Activated CD4-positive, CD25-positive, alpha-beta regulatory T cell treated with anti-CD3 and anti-CD28 coated beads, Interleukin-2, amount 50 U/mL, for 16 hours (primary cell): ENCODE results near the gene TRAF4.
A peak's percentile ranks its signal among the peaks of the same experiment; 100 is the strongest.
"Not testable (repeated sequence)": the region's sequence is repeated elsewhere in the genome, so short reads cannot be mapped to it uniquely, and the experiment has no call there.

ENCODE experiments used
- DNase-seq: peaks from one replicate; pipeline ENCODE4 v3.0.0-alpha.2; 2020; ENCODE audit warnings: low read depth, low spot score

The TRAF4 gene

DNA sequence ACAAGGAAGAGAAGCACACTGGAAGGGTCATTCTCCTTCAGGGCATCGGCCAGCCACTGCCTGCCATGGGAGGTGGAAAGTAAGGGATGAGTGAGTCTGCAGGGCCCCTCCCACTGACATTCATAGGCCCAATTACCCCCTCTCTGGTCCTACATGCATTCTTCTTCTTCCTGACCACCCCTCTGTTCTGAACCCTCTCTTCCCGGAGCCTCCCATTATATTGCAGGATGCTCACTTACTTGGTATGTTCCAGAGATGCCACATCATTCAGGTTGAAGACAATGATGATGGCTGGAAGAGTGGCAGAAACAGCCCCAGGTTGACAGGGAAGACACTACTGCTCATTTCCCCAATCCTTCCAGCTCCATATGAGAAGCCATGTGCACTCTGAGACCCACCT lies 28.6 kb upstream of the TRAF4 start:
- DNase-seq: no peak

DNA sequence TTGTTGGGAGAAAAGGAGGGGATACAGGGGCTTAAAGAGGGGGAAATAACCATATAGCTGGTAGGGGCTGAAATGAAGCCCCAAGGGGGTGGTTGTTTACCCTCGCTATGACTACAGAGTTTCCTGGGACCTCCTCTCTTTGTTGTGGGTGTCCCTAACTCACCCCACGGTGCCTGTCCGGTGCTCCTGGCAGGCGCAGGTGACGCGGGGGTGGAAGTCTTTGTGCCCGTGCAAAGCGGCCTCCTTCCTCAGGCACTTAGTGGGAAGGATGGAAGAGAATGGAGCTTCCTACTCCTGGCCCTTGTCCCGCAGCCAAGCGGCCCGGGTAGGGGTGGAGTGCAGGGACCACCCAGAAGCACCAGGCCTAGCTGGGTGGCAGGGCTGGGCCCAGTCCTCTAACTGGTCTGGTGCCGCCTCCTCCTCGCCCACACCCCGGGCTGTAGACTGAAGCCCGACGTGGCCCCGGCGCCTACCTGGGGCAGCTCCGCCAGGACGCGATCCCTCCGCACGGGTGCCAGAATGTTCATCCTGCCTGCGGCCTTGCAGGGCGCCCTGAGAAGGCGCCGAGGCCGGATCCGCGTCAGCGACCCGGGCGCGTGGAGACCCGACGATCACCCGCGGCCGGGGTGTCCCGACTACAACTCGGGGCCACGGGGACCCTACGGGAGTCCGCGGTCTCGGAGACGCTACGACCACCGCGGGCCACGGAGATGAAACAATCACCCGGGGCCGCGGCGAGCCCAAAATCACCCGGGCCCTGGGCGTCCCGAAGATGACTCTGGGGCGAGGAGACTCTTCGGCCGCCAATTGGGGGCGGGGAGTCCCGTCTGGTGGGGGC lies 26.9 kb upstream of the TRAF4 start:
- DNase-seq: no peak

DNA sequence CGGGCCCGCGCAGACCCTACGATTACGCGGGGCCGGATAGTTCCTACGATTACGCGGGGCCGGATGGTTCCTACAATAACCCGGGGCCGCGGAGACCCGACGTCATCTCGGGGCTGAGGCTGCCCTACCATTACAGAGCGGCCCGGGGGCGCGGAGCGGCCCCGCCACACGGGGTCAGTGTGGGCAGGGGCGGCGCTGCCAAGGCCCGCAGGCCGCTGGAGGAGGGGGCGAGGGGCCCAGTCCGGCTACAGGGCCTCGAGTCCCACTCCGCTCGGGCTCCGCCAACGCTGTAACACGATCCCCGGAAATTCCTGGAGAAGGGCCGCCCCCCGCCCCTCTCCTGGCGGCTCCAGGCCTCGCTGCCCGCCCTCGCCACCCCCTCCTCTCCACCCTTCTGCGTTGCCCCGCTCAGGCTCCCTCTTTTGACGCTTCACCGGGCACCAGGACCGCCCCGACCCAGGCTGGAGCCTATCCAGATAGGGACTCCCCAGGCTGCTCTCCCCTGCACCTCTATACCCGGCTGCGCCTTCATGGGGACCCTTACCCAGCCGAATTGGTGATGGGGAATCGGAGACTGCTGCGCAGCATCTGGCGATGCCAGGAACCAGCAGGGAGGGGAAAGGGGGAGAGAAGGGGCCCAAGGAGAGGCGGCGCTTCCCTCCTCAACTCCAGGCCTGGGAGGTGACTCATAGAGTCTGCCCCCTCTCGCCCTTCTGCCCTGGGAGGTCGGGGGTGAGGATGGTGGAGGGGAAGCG lies 26.1 kb upstream of the TRAF4 start, which contains the start of gene RAB34:
RAB34 (minus strand) TSS at position 291 of the 755 bp plus-strand sequence. CDS start 602 bp downstream, outside the sequence.
- DNase-seq: no peak

DNA sequence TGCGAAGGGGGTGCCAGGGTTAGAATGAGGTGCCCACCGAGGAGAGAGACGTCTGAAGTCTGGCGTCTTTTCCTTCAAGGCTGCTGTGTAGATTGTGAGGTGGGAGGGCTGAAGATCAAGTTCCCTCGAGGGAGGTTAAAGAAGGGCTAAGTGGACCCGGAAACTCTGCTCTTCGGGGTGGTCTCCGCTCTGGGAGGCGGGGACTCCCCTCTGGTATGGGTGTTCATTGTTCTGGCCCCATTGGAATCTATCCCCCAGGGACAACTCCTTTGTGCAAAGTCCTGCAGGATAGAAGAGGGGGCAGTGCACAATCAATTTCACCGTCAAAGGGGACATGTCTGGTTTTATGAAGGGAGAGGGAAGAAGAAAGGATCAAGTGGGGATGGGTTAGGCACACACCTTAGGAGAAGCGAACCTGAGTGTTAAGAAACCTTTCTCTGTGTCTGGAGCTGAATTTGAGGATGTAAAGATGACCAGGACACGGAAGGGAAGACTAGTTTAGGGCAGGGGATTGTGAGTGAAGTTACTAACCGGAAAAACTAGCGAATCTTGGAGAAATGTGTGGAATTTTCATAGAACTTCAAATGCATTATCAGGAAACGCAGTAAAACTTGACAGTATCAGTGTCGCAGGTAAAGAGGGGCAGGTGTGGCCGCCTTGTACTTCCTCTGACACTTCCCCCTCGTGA lies 25.3 kb upstream of the TRAF4 start:
- no peak for DNase-seq

DNA sequence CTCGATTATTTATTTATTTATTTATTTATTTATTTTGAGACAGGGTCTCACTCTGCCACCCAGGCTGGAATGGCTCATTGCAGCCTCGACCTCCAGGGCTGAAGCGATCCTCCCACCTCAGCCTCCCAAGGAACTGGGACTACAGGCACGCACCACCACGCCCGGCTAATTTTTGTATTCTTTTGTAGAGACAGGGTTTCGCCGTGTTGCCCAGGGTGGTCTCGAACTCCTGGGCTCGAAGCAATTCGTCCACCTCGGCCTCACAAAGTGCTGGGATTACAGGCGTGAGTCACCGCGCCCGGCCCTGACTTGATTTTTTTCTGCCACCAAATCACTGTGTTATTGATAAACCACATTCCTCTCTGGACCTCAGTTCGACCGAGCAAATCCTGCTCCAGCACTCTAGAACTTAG lies 24.8 kb upstream of the TRAF4 start:
- DNase-seq: no peak

DNA sequence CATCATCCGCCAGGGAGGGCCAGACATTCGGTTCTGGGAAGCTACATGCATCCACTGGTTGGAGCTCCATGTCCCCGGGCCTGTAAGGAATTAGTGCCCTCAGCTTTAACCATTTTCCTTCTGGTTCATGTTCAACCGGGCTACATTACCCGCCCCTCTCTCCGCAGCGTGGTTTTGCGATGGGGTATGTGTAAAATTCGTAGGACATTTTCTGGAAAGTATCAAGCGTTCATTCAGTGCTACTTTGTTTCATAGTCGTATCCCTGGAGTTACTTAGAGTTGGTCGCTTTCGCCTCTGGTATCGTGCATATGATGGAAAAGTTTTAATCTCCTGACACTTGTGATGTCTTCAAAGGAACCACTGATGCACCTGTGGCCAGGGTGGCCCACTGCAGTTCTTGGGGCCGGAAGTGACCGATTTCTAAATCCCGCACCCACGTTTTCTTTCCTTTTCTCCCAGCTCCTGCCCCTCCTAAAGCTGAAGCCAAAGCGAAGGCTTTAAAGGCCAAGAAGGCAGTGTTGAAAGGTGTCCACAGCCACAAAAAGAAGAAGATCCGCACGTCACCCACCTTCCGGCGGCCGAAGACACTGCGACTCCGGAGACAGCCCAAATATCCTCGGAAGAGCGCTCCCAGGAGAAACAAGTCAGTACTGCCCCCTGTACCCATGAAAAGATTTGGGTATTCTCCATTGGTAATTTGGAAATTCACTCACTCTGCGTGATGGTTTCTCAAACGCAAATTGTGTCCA lies 23.4 kb upstream of the TRAF4 start:
- no peak for DNase-seq

DNA sequence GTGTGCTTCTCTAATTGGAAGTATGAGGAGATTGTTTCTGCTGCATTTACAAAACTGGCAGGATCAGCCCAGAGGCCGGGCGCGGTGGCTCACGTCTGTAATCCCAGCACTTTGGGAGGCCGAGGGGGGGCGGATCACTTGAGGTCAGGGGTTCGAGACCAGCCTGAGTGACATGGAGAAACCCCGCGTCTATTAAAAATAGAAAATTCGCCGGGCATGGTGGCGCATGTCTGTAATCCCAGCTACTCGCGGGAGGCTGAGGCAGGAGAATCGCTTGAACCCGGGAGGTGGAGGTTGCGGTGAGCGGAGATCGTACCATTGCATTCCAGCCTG lies 22.8 kb upstream of the TRAF4 start:
- not testable (repeated sequence) for DNase-seq

DNA sequence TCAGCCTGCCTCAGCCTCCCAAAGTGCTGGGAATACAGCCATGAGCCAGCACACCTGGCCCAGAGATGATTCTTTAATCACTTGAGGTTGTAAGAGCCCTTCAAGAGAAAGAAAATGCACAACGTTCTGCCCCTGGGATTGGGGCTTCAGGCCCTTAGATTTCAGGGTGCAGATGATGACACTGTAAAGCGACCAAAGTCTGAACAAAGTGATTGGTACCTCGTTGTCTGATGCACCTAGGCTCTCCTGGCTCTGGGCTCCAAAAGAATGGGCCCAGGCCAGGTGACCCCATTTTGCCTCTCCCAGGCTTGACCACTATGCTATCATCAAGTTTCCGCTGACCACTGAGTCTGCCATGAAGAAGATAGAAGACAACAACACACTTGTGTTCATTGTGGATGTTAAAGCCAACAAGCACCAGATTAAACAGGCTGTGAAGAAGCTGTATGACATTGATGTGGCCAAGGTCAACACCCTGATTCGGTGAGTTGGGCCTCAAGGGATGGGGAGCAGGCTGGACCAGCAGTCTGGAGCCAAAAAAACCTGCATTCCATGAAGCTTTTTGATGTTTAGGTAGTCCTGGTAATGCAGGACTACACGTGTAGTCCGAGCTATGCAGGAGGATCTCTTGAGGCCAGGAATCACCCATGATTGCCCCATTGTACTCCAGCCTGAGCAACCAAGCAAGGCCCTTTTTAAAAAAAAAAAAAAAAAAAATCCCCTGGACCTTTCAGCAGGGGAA lies 21.2 kb upstream of the TRAF4 start:
- DNase-seq: no peak

DNA sequence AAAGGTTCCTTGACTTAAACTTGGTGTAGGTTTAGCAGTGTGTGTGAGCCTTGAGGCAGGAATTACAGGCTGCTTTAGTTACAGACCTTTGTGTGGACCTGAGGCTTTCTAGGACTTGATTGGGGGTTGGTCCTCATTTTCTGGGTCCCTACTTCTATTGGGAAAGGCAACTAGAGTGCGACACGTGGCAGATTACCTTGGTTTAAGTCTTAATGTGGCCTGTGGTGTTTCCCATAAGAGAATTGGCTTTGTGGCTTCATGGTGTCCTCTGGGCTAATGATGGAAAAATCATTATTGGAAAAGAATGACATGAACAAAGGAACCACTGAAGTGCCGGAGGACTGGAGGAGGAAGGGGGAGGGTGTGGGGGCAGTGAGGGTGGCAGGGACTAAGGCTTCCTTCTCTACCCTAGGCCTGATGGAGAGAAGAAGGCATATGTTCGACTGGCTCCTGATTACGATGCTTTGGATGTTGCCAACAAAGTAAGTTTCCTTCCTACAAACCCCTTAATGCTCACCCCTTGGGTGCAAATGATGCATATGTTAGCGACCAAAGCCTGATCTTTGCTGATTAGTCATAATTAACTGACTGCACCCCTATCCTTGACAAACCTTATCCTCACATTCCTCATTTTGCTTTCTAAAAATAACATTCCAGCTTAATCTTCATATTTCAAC lies 20.5 kb upstream of the TRAF4 start:
- DNase-seq: no peak

DNA sequence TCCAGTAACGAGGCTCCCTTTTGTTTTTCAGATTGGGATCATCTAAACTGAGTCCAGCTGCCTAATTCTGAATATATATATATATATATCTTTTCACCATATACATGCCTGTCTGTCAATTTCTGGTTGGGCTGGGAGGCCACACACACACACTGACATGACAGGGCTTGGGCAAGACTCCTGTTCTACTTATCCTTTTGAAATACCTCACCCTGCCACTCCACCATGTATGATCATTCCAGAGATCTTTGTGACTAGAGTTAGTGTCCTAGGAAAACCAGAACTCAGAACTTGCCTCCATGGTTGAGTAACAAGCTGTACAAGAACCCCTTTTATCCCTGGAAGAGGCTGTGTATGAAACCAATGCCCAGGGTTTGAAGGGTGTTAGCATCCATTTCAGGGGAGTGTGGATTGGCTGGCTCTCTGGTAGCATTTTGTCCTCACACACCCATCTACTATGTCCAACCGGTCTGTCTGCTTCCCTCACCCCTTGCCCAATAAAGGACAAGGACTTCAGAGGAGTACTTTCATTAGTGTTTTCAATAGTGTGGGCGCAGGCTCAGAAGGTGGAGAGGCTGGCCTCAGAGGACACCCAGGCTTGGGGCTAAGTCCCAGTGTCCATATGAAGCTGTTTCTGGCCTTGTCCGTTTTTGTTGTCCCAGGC lies 19.8 kb upstream of the TRAF4 start:
- not testable (repeated sequence) for DNase-seq

DNA sequence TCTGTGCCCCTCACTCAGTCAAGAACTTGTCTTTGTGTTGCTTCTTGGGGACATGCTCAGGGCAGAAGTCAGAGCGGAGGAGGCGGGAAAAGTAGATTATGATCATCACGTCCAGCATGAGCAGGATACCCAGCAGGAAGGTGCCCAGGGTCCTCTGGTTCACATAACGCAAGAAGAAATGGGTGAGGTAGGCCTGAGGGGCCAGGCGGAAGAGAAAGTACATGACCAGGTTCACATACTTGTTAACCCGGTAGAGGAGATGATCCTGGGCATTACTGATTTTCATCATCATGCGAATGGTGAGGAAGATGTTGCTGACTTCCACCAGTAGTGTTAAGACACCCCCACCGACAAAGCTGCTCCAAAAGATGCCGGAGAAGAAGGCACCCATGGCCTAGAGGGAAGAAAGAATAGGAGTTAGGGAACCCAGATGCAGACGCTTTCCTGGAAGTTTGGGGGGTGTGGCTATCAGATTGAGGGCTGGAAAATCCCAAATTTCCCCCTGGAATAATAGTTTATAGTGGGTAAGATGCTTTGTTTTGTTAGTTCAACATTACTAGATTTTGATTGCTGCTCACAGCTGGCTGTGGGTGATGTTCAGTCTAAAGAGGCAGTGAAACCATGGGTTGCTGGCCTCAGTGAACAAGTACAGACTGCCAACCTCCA lies 19.2 kb upstream of the TRAF4 start:
- no peak for DNase-seq

DNA sequence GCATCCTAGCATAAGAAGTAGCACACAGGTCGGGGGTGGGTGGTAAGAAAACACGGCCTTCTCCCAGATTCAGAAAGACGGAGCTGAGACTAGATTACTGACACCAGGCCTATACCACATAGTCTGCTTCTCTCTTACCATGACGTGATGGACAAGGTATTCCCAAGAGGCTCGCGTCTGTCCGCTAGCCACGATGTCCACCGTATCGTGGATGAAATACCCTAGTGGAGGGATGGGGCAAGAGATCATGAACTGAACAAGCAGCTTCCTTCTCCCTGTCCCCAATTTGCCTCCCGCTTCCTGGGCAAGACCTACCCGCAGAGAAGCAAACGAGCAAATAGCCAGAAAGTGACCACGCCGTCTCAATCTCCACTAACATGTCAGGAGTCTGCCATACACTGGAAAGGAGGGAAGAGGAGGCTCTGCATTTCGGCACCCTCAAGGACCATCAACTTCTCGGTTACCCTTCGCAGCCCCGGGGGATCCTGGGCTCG lies 18.6 kb upstream of the TRAF4 start:
- DNase-seq: no peak

DNA sequence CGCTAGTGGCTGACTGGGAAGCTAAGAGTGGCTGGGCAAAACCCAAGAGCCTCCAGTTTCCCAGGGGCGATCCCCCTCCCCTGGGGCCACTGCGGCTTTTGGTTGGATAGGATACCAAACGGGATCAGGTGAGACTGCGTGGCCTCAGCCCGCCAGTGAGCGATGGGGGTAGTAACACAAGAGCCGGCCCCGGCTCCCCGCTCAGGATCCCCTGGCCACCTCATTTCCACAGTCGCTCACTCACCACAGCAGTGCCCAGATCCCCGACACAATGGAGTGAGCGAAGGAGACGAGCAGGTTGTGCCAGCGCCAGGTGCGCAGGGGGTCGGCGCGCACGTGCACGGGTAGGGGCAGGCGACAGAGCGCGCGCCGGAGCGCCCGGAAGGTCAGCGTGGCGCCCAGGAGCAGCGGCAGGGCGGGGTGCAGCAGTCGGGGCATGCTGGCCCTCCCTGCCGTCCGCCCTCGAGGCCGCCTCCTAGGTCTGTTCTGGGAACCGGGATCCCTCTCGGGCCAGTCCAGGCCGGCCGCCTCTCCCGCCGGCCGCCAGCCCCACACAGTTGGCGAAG lies 18.1 kb upstream of the TRAF4 start:
- DNase-seq: no peak

DNA sequence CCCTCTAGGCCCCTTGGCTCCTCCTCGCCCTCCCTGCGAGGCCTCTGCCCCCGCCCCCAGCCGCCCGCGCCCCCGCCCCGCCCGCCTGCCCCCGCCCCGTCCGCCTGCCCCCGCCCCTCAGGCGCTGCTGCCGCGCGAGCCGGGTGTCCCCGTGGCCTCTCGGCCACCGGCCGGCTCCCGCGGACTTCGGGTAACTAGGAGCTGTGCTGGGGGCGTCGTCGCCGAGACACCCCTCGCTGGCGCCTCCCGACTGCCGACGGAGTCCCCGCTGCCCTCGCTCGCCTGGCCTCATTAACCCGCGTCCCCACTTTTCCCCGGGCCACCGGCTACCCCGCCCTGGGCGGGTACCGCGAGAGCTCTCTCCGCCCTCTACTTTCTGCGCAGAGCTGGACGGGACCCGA lies 17.6 kb upstream of the TRAF4 start, which contains the start of gene TLCD1:
TLCD1 (minus strand) TSS at position 8 of the 401 bp plus-strand sequence. CDS start 136 bp downstream, outside the sequence.
- no peak for DNase-seq

DNA sequence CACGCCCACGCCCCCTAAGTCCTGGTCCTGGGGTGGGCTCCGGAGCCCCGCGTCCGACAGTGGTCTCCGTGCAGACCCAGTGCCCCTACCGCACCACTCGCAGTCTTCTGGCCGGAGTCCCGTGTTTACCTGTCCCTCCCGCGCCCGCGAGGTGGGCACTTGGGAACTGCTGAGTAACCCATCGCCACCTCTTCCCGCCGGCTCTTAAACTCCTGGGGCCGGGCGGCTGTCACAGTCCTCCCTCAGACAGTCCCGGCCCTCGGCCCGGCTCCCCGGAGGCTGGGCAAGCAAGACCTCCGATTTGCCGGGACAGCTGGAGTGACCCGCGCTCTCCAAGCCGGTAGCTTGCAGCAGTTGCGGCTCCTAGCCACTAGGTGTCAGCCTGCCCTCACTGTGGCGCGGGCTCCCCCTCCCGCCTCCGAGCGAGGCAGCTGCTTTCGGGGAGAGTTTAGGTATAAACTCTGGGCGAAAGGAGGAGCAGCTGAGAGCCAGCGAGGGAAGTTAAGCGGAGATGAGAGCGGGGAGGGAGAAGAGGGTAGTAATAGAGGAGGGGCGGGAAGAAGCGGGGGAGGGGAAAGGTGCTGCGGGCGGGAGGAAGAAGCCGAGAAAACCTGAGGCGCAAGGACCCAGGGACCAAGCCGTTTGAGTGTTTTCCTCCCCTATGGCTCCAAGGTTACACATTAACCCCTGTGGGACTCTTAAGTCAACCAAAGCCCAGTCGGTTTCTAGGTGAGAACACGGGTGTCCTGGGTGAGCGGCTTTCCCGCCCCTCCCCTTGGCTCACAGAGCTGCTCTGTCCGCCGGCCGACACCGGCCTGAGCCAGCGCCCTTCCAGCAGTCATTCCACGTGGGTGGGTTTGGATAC lies 17.0 kb upstream of the TRAF4 start:
- peak; percentile 85 for DNase-seq

DNA sequence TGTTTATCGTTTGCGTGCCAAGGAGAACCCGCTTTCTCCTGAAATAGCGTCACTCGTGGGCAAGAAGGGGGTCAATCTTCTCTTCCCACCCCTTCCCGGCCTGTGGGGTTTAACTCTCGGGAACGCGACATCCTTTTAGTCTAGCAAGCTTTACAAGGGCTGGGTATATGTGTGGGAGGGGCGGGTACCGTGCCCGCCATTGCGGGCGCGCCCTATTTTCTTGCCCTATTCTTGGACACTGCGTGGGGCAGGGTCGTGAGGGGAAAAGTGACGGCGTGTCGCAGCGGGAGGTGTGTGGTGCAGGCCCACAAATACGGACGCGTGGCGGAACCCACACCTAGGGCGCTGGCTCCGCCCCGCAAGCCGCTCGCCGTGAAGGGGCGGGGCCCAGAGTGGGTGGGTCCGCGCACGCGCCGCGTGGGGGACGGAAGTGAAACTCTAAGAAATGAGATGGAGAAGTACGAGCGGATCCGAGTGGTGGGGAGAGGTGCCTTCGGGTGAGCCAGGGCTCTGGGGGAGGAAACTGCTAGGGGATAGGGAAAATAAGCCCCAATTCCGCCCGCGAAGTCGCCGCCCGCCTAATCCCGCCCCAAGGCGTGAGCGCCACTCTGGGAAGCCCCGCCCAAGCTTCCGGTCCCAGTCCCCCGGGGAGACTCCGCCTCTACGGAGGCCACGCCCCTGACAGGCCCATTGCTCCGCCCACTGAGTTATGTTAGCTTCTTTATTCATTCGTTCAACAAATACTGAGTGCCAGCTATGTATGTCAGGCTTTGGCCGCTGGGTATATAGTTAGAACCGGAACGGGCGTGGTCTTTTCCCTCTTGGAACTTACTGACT lies 15.2 kb upstream of the TRAF4 start, which contains the start of gene NEK8:
NEK8 (plus strand) TSS at position 425 of the 837 bp plus-strand sequence; CDS start at position 451, 26 bp downstream.
- DNase-seq: peak; percentile 94

DNA sequence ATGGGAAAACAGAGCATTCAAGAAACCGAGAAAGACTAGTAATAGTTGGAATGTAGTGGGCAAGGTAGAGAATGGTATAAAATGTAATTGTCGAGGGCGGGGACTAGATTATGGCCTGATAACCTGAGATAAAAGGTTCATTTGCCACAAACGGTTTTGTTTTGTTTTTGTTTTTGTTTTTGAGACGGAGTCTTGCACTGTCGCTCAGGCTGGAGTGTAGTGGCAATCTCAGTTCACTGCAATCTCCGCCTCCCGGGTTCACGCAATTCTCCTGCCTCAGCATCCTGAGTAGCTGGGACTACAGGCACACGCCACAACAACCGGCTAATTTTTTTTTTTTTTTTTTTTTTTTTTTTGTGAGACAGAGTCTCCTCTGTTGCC lies 13.9 kb upstream of the TRAF4 start:
- no peak for DNase-seq
